SHP77 (cell line): ENCODE results near the gene TECPR1.

Experiments used
- DNase-seq, 2 experiments: peaks; one replicate each; lab custom pipeline; 2025; lab: John Stamatoyannopoulos, UW

The TECPR1 gene, protein sequence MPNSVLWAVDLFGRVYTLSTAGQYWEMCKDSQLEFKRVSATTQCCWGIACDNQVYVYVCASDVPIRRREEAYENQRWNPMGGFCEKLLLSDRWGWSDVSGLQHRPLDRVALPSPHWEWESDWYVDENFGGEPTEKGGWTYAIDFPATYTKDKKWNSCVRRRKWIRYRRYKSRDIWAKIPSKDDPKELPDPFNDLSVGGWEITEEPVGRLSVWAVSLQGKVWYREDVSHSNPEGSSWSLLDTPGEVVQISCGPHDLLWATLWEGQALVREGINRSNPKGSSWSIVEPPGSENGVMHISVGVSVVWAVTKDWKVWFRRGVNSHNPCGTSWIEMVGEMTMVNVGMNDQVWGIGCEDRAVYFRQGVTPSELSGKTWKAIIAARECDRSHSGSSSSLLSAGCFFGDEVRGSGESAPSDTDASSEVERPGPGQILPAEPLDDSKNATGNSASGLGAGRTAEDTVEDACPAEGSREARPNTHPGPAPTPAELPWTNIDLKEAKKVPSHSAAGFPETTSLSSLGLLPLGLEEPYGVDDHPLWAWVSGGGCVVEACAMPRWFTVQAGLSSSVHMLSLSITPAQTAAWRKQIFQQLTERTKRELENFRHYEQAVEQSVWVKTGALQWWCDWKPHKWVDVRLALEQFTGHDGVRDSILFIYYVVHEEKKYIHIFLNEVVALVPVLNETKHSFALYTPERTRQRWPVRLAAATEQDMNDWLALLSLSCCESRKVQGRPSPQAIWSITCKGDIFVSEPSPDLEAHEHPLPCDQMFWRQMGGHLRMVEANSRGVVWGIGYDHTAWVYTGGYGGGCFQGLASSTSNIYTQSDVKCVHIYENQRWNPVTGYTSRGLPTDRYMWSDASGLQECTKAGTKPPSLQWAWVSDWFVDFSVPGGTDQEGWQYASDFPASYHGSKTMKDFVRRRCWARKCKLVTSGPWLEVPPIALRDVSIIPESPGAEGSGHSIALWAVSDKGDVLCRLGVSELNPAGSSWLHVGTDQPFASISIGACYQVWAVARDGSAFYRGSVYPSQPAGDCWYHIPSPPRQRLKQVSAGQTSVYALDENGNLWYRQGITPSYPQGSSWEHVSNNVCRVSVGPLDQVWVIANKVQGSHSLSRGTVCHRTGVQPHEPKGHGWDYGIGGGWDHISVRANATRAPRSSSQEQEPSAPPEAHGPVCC

GRCh38 chr7:98251601-98252424, at the start of gene TECPR1:
Gene TECPR1, minus strand, starts transcription at chr7:98252232. Its CDS starts 6,086 bp downstream, at chr7:98246146.
- peak; percentile 77 to 86 for DNase-seq

DNA sequence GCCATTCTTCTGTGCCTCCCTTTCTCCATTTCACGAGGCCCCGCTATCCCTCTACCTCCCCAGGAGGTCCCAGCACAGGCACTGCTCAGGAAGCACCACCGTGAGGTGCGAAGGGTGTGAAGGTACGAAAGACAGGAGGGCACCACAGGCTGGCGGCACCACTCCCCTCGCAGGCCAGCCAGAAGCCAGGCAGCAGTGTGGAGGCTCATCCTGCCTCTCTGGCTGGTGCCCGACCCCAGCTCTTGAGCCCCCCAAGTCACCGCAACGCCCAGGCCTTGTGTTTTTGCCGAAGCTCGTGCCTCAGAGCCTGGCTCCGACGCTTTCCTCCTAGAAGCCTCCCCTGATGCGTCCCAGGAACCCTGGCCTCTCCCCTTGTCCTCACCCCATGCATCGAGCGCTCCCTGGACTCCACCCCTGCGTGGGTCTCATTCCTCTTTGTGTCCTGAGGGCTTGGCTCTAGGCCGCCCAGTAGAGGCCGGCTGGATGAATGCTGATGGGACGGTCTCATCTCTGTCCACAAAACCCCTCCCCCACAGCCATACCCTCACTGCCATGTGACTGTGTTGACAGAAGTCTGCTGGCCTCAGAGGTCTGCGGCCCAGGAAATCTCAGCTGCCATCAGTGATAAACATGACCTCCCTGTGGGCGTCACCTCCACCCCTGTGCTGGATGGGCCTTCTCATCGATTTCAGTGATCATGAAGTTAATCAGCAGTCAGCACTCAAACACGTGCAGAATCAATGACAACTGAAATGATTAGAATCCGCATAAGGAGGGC, 48.8 kb upstream of the TECPR1 start:
- DNase-seq, result no peak

- DNase-seq, result no peak
Measured at GRCh38 chr7:98297626-98298286, 45.7 kb upstream of the TECPR1 start.

DNA sequence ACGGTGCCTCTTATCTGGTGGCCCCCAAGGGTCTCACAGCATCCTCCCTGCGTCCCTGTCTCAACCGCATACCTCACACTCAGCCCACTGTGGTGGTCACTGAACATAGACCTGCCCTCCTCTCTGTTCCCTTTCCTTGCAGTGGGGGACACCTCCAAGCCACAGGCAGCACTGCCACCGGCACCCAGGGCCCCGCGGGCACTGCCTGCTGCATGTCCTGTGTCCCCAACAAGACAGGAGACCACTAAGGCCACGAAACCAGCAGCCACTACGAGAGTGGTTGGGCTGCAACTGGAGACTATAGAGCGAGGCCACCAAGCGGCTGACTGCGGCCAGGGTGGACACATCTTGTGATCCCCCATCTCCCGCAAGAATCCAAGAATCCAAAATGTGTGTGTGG, 44.8 kb upstream of the TECPR1 start:
- no peak for DNase-seq

GRCh38 chr7:98295467-98296192, 43.6 kb upstream of the TECPR1 start:
- DNase-seq, result no peak

GRCh38 chr7:98294798-98295382, 42.9 kb upstream of the TECPR1 start:
- peak; percentile 39 to 49 for DNase-seq

- no peak for DNase-seq
Measured at GRCh38 chr7:98294326-98294725, 42.3 kb upstream of the TECPR1 start.

DNA sequence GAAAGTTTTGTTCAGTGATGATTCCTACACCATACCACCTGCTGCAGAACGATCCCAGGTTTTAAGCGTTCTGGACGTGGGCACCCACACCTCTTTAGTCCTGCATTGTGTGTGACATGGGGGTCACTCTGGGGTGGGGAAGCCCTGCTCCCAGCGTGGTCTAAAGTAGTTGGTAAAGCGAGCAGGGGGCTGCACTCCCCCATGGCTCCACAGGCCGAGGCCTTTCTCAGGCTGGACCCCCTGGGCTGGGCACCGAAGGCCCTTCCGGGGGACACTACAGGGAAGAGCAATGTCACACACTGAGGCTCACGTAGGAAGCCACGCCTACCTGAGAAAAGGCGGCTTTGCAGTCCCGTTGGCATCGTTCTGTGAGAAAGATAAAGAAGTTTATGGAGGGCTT, 41.7 kb upstream of the TECPR1 start:
- DNase-seq, result no peak

DNA sequence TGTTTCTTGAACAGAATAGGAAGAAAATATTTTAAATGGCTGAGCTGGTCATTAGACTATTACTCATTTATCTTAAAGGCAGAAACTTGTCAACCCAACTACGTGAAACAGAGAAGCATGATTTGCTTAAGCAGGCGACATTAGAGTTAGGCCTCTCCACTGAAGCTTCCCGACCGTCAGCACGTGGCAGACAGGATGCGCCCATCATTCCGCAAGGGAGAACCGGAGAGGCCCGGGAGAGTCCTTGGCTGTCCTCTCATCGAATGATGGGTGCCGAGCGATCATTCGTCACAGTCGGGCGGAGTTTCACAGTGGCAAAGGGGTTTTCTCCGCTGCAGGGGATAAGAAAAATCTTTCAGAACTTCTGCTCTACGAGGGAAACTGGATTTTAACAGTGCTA, 41.2 kb upstream of the TECPR1 start:
- DNase-seq, result no peak

GRCh38 chr7:98291717-98292116, 39.7 kb upstream of the TECPR1 start:
- no peak for DNase-seq

DNA sequence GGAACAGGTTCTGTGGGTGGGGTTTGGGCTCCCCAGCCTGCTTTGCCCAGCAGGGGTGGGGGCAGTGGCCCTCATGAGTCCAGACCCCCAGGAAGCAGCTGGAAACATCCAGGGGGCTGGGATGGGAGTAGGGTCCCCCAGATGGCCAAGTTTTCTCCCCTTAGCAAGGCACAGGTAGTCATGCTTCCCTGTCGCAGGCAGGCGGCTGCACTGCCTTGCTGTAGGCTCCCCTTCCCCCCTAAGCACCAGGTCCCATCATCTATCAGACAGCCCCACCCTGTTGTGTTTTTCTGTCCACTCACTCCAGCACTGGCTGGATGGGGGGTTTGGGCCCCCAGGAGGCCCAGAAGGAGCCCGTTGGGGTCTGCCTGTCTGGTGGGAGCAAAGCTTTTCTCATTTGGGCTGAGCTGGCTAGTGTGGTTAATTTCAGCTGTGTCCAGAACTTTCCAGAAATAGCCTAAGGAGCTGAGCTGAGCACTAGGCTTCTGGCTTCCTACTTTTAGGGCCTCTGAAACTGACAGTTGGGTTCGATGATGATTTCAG, 37.4 kb upstream of the TECPR1 start:
- no peak for DNase-seq

GRCh38 chr7:98288064-98288823, 36.2 kb upstream of the TECPR1 start:
- DNase-seq, result no peak

- no peak for DNase-seq
Measured at GRCh38 chr7:98287486-98287959, 35.5 kb upstream of the TECPR1 start.

DNA sequence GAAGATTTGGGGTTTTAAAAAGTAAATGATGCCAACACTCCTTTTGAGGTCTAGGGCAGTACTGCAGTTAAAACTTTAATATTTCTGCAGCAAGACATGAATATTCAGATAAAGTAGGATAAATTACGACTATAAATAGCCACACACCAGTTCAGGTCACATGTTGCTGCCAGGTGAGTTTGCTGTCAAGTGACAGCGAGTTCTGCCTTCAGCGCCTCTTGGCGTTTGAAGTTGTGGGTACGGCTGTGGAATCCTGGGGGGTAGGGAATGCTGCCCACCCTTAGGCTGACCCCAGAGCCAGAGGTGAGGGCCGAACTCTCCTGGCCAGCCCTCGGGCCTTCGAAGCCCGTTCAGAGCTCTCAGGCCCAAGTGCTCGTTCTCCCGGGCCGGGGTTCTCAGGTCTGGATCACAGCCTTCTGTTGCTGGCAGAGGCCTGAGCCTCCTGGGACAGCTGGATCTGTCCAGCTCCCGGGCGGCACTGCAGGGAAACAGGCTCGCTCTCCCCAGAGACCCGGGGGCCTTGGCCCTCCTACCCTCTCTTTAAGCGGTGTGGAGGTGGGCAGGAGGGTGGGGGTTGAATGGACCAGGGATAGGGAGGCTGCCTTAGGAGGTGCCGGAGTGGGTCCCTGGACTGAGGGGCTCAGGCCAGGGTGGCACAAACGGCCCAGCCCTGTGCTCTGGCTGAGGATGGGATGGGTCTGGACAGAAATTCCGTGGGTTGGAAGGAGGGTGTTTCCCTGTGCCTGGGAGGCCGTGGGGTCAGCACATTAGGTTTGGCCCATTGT, 34.9 kb upstream of the TECPR1 start:
- no peak for DNase-seq

GRCh38 chr7:98286093-98286539, 34.1 kb upstream of the TECPR1 start:
- no peak for DNase-seq

DNA sequence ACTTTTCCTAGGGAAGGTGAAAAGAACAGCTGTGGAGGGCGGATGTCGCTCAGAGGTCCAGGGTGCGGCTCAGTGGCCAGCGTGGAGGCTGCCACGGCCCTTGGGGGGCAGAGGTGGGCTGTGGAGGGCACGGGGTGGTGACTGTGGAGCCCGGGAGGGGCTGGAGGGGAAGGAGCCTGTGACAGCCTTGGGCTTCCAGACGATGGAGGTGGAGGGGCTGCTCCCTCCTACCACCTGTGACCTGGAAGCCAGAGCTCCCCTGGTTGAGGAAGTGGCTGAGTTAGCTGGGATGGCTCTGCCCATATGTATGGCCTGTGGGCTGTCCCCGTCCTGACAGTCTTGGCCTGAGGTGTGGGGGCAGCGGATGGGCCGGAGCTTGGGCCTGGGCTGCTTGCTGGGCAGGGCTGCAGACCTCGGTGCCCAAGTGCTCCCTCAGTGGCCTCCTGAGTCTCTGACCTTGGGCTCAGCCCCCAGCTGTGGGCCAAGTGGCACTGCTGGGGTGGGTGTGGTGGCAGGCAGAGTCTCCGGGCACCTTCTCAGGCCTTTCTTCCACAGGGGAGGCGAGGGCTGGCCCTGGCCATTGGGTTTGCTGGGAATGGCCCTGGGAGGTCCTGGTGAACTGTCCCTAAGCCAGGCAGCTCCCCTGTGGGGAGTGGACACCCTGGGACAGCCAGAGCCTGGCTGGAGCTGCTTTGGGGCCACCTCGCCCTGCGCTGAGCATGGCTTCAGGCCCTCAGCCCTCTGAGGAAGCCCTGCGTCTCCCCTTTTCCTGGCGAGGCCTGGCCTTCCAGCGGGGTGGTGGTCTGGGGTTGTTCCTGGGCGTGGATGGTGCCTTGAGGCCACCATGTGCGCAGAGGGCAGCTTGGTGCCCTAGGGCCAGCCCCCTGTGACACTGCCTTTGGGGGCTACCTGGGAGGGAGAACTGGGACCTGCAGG, 33.4 kb upstream of the TECPR1 start:
- DNase-seq, result no peak
